Neural progenitor cell (in vitro differentiated cells): ENCODE measurements around the gene PSD2. TPM values are rescaled to one million over a fixed set of nuclear protein-coding genes. Genes with fewer than 3 reads are reported as not detected.

Source experiments
- DNase-seq: peaks from one replicate; pipeline ENCODE4 v3.0.0-alpha.2; 2016; ENCODE audit warnings: low spot score
- H2AFZ ChIP-seq: fragments of 200-600 bp; sonication (generic); replicated peaks from 2 replicates; pipeline ENCODE4 v1.6.1; 2016; ENCODE audit warnings: antibody characterized with exemption
- H3F3A ChIP-seq: fragments of 200-600 bp; sonication (generic); 2 replicates; pipeline ENCODE4 v1.6.1; 2016; ENCODE audit warnings: antibody characterized with exemption, low read depth
- H3K27ac ChIP-seq: fragments of 200-600 bp; sonication (generic); 2 replicates; pipeline ENCODE4 v1.5.1; 2016; ENCODE audit warnings: mild to moderate bottlenecking
- H3K27me3 ChIP-seq: fragments of 200-600 bp; sonication (generic); 2 replicates; pipeline ENCODE4 v1.6.1; 2016; ENCODE audit warnings: mild to moderate bottlenecking, moderate library complexity
- H3K36me3 ChIP-seq: fragments of 200-600 bp; sonication (generic); 2 replicates; pipeline ENCODE4 v1.5.1; 2016
- H3K4me1 ChIP-seq: fragments of 200-600 bp; sonication (generic); 2 replicates; pipeline ENCODE4 v1.6.1; 2016; ENCODE audit warnings: mixed run types
- H3K4me2 ChIP-seq: fragments of 200-600 bp; sonication (generic); 2 replicates; pipeline ENCODE4 v1.6.1; 2016
- H3K4me3 ChIP-seq: fragments of 200-600 bp; sonication (generic); 2 replicates; pipeline ENCODE4 v1.5.1; 2016
- H3K79me2 ChIP-seq: fragments of 200-600 bp; sonication (generic); 2 replicates; pipeline ENCODE4 v1.6.1; 2016; ENCODE audit warnings: low read depth
- H3K9ac ChIP-seq: fragments of 200-600 bp; sonication (generic); 2 replicates; pipeline ENCODE4 v1.6.1; 2016
- H3K9me3 ChIP-seq: fragments of 200-600 bp; sonication (generic); 2 replicates; pipeline ENCODE4 v1.5.1; 2016; ENCODE audit warnings: low read depth
- H4K20me1 ChIP-seq: fragments of 200-600 bp; sonication (generic); 2 replicates; pipeline ENCODE4 v1.6.1; 2016; ENCODE audit warnings: low read depth
- H3K27ac Mint-ChIP-seq: 3 replicates; pipeline ENCODE4 v1.8.0; 2021; ENCODE audit warnings: mixed read lengths
- H3K27me3 Mint-ChIP-seq: 2 replicates; pipeline ENCODE4 v1.8.0; 2022; ENCODE audit warnings: low read depth, mild to moderate bottlenecking, inconsistent platforms, moderate library complexity, mixed read lengths; ENCODE audit not compliant: insufficient read depth
- H3K36me3 Mint-ChIP-seq: 3 replicates; pipeline ENCODE4 v1.8.0; 2021; ENCODE audit warnings: mixed read lengths
- H3K4me1 Mint-ChIP-seq: 3 replicates; pipeline ENCODE4 v1.8.0; 2021; ENCODE audit warnings: mixed read lengths
- H3K4me3 Mint-ChIP-seq: 3 replicates; pipeline ENCODE4 v1.8.0; 2021; ENCODE audit warnings: mild to moderate bottlenecking, moderate library complexity, mixed read lengths
- H3K9me3 Mint-ChIP-seq: 3 replicates; pipeline ENCODE4 v1.8.0; 2020; ENCODE audit warnings: mixed read lengths
- CTCF ChIP-seq: fragments of 200-600 bp; sonication (generic); IDR thresholded peaks from 2 replicates; pipeline ENCODE4 v1.5.1; 2017; ENCODE audit warnings: antibody characterized with exemption, mild to moderate bottlenecking
- EZH2 ChIP-seq: fragments of 200-600 bp; sonication (generic); IDR thresholded peaks from 2 replicates; pipeline ENCODE4 v1.6.1; 2017; ENCODE audit warnings: antibody characterized with exemption, mild to moderate bottlenecking, moderate library complexity
- EZH2phosphoT487 ChIP-seq: fragments of 200-600 bp; sonication (generic); IDR thresholded peaks from 2 replicates; pipeline ENCODE4 v1.6.1; 2017; ENCODE audit warnings: antibody characterized with exemption
- total RNA-seq: library from RNA; depleted of rRNA; stranded (reverse); fragments of >200 nt; gene quantifications from 2 replicates; pipeline ENCODE4 v1.2.3, GENCODE V29; 2015; ENCODE audit warnings: low replicate concordance

Gene PSD2
- total RNA-seq, 1 donor from 2014 or later, result 0.09 TPM

- peaks cover 7% of the 10 kb centered on the region for H3F3A ChIP-seq
- Mint-ChIP-seq H3K4me1 (peaks cover 6% of the 10 kb centered on the region), H3K27ac (no peak overlapping the region), H3K4me3 (no peak overlapping the region), H3K36me3 (no peaks in the 10 kb centered on the region), H3K9me3 (no peaks in the 10 kb centered on the region), H3K27me3 (peaks cover 29% of the 10 kb centered on the region)
- peaks cover 13% of the 10 kb centered on the region for H4K20me1 ChIP-seq
- H3K4me1 ChIP-seq, result no peaks in the 10 kb centered on the region
- H2AFZ ChIP-seq, result no peak overlapping the region
- no peak for DNase-seq
- no peak overlapping the region for H3K4me3 ChIP-seq
- peaks cover 78% of the 10 kb centered on the region for H3K27me3 ChIP-seq
- H3K27ac ChIP-seq, result no peak overlapping the region
- TF ChIP-seq EZH2 (no peak), EZH2phosphoT487 (no peak), CTCF (no peak)
- H3K36me3 ChIP-seq, result no peaks in the 10 kb centered on the region
- H3K9ac ChIP-seq, result no peak overlapping the region
- no peak overlapping the region for H3K4me2 ChIP-seq
- no peaks in the 10 kb centered on the region for H3K79me2 ChIP-seq
- H3K9me3 ChIP-seq, result no peaks in the 10 kb centered on the region
Measured at GRCh38 chr5:139843991-139844390, 48.4 kb downstream of the PSD2 start.

- Histone ChIP-seq H3K9ac (no peak overlapping the region), H3K9me3 (no peaks in the 10 kb centered on the region), H3K27me3 (peaks cover 84% of the 10 kb centered on the region), H3F3A (peaks cover 11% of the 10 kb centered on the region), H3K4me3 (no peak overlapping the region), H3K36me3 (no peaks in the 10 kb centered on the region), H3K4me1 (no peaks in the 10 kb centered on the region), H4K20me1 (peaks cover 16% of the 10 kb centered on the region), H3K27ac (no peak overlapping the region), H3K79me2 (no peaks in the 10 kb centered on the region), H2AFZ (no peak overlapping the region), H3K4me2 (no peak overlapping the region)
- Mint-ChIP-seq H3K36me3 (no peaks in the 10 kb centered on the region), H3K4me1 (peaks cover 7% of the 10 kb centered on the region), H3K4me3 (no peak overlapping the region), H3K27ac (no peak overlapping the region), H3K9me3 (no peaks in the 10 kb centered on the region), H3K27me3 (peaks cover 31% of the 10 kb centered on the region)
- TF ChIP-seq EZH2phosphoT487, result no peak
- TF ChIP-seq CTCF, result peak; percentile 90
- DNase-seq, result peak; percentile 92
Measured at GRCh38 chr5:139844472-139845145, 49.0 kb downstream of the PSD2 start.

GRCh38 chr5:139845846-139846681 is 50.5 kb downstream of the PSD2 start:
- Histone ChIP-seq H3F3A (peaks cover 11% of the 10 kb centered on the region), H3K9me3 (no peaks in the 10 kb centered on the region), H3K4me1 (no peaks in the 10 kb centered on the region), H2AFZ (no peak overlapping the region), H3K36me3 (no peaks in the 10 kb centered on the region), H3K4me2 (no peak overlapping the region), H3K4me3 (no peak overlapping the region), H3K79me2 (no peaks in the 10 kb centered on the region), H3K9ac (no peak overlapping the region), H4K20me1 (peaks cover 16% of the 10 kb centered on the region), H3K27ac (no peak overlapping the region), H3K27me3 (peaks cover 95% of the 10 kb centered on the region)
- Mint-ChIP-seq H3K36me3 (no peaks in the 10 kb centered on the region), H3K4me1 (peaks cover 7% of the 10 kb centered on the region), H3K27ac (no peak overlapping the region), H3K27me3 (peaks cover 37% of the 10 kb centered on the region), H3K9me3 (no peaks in the 10 kb centered on the region), H3K4me3 (no peak overlapping the region)
- TF ChIP-seq EZH2 (peak; percentile 27), EZH2phosphoT487 (no peak), CTCF (no peak)
- DNase-seq, result no peak
